Fibroblast of lung (primary cell): ENCODE measurements around the gene PXMP2. TPM values are rescaled to one million over a fixed set of nuclear protein-coding genes. Genes with fewer than 3 reads are reported as not detected.

ENCODE experiments used
- DNase-seq, 2 donors: peaks; one replicate each; pipeline versions ENCODE4 v3.0.0 to v3.0.0-alpha.2; 2010; ENCODE audit warnings: low read depth in 2 of 2
- H2AFZ ChIP-seq: 2 replicates; pipeline ENCODE4 v1.5.1; 2012; ENCODE audit warnings: low read length, control low read depth, inconsistent platforms
- H3K27ac ChIP-seq: 2 replicates; pipeline ENCODE4 v1.5.1; 2011; ENCODE audit warnings: low read length, control low read depth; ENCODE audit not compliant: insufficient read depth
- H3K27me3 ChIP-seq: 2 replicates; pipeline ENCODE4 v1.5.1; 2011; ENCODE audit warnings: mild to moderate bottlenecking, low read length; ENCODE audit not compliant: control insufficient read depth, insufficient read depth
- H3K36me3 ChIP-seq: 2 replicates; pipeline ENCODE4 v1.5.1; 2011; ENCODE audit warnings: low read length; ENCODE audit not compliant: control insufficient read depth, insufficient read depth
- H3K4me1 ChIP-seq: 2 replicates; pipeline ENCODE4 v1.5.1; 2011; ENCODE audit warnings: low read length; ENCODE audit not compliant: control insufficient read depth, insufficient read depth; ENCODE audit errors: extremely low read depth
- H3K4me2 ChIP-seq: 2 replicates; pipeline ENCODE4 v1.5.1; 2011; ENCODE audit warnings: low read length, control low read depth; ENCODE audit not compliant: insufficient read depth; ENCODE audit errors: extremely low read depth
- H3K4me3 ChIP-seq, 4 experiments: fragments of 200-600 bp in 1 of 4; sonication (generic) in 1 of 4; replicated peaks in 1 of 4; 2 replicates each; pipeline ENCODE4 v1.5.1; 2011 to 2016; ENCODE audit warnings: low read length in 4 of 4, low read depth in 3 of 4, mild to moderate bottlenecking in 3 of 4, control low read depth in 2 of 4, inconsistent platforms in 1 of 4, mixed read lengths in 1 of 4; ENCODE audit not compliant: insufficient read depth in 1 of 4; ENCODE audit errors: control extremely low read depth in 1 of 4
- H3K79me2 ChIP-seq: 2 replicates; pipeline ENCODE4 v1.5.1; 2012; ENCODE audit warnings: mild to moderate bottlenecking, low read length, inconsistent platforms; ENCODE audit not compliant: control insufficient read depth, insufficient read depth
- H3K9ac ChIP-seq: 2 replicates; pipeline ENCODE4 v1.5.1; 2011; ENCODE audit warnings: mild to moderate bottlenecking, low read length, control low read depth; ENCODE audit not compliant: insufficient read depth
- H3K9me3 ChIP-seq: 2 replicates; pipeline ENCODE4 v1.5.1; 2012; ENCODE audit warnings: low read depth, low read length; ENCODE audit not compliant: control insufficient read depth, insufficient read depth
- H4K20me1 ChIP-seq: 2 replicates; pipeline ENCODE4 v1.5.1; 2011; ENCODE audit warnings: low read length; ENCODE audit not compliant: control insufficient read depth, insufficient read depth; ENCODE audit errors: extremely low read depth
- CTCF ChIP-seq, 2 donors: IDR thresholded peaks in 1 of 2; conservative IDR thresholded peaks in 1 of 2; 1 replicate in 1 of 2; 2 replicates in 1 of 2; pipeline ENCODE4 v1.5.1; 2011 to 2012; ENCODE audit warnings: low read length in 2 of 2, control low read depth in 1 of 2, inconsistent platforms in 1 of 2, low read depth in 1 of 2, mild to moderate bottlenecking in 1 of 2
- EZH2 ChIP-seq: IDR thresholded peaks from 2 replicates; pipeline ENCODE4 v1.5.1; 2012; ENCODE audit warnings: low read length, control low read depth, mild to moderate bottlenecking; ENCODE audit errors: missing control alignments
- polyA plus RNA-seq, 2 donors: library from polyadenylated mRNA; depleted of rRNA in 1 of 2; stranded (reverse) in 1 of 2; unstranded in 1 of 2; fragments of >200 nt; gene quantifications; 2 replicates each; pipeline ENCODE4 v1.2.1, GENCODE V29; 2011 to 2012; ENCODE audit warnings: missing spikeins in 1 of 2
- total RNA-seq: library from RNA; depleted of rRNA; stranded (reverse); fragments of >200 nt; gene quantifications from 2 replicates; pipeline ENCODE4 v1.2.1, GENCODE V29; 2014

The PXMP2 gene
- total and polyA plus RNA-seq, 2 donors (not counting 1 experiment from before 2014, with no cell fraction given) = 10.6 to 14.5 TPM

- no peak overlapping the region for H3K4me2 ChIP-seq
- H3K27me3 ChIP-seq = no peaks in the 10 kb centered on the region
- H3K4me3 ChIP-seq = no peak overlapping the region
- peaks cover 3% of the 10 kb centered on the region for H3K36me3 ChIP-seq
- no peak overlapping the region for H3K9ac ChIP-seq
- no peak for DNase-seq
- H4K20me1 ChIP-seq = no peaks in the 10 kb centered on the region
- no peaks in the 10 kb centered on the region for H3K9me3 ChIP-seq
- peaks cover 19% of the 10 kb centered on the region for H3K79me2 ChIP-seq
- no peaks in the 10 kb centered on the region for H3K4me1 ChIP-seq
- no peak overlapping the region for H2AFZ ChIP-seq
- H3K27ac ChIP-seq = no peak overlapping the region
- no peak for TF ChIP-seq CTCF (conservative IDR thresholded peaks at IDR 0.05 in 1 of 2, IDR thresholded peaks at IDR 0.05 in 1 of 2; ENCODE audit: low read depth in 1 of 2, low read length in 2 of 2)
- no peak for TF ChIP-seq EZH2
These were observed 20.8 kb downstream of the PXMP2 start for GRCh38 chr12:132708150-132708549.

GRCh38 chr12:132710043-132710404 is 22.6 kb downstream of the PXMP2 start:
- Histone ChIP-seq H3K79me2 (peaks cover 30% of the 10 kb centered on the region), H3K36me3 (peaks cover 1% of the 10 kb centered on the region), H4K20me1 (no peaks in the 10 kb centered on the region), H3K4me1 (no peaks in the 10 kb centered on the region), H3K9ac (peak overlapping the region; percentile 58), H3K4me3 (peak overlapping the region; percentile 51 to 92 (median 77)), H3K9me3 (no peaks in the 10 kb centered on the region), H3K27ac (peak overlapping the region; percentile 8), H3K27me3 (no peaks in the 10 kb centered on the region), H3K4me2 (peak overlapping the region; percentile 65), H2AFZ (peak overlapping the region; percentile 15)
- TF ChIP-seq CTCF (conservative IDR thresholded peaks at IDR 0.05 in 1 of 2, IDR thresholded peaks at IDR 0.05 in 1 of 2; ENCODE audit: low read depth in 1 of 2, low read length in 2 of 2) = no peak
- DNase-seq = no peak

GRCh38 chr12:132710405-132711079 is 23.2 kb downstream of the PXMP2 start, which contains the start of gene PGAM5:
Gene PGAM5, plus strand, starts transcription at chr12:132710842. Its CDS starts 35 bp downstream, at chr12:132710877.
- peak; percentile 71 to 79 for DNase-seq
- no peak for TF ChIP-seq CTCF (conservative IDR thresholded peaks at IDR 0.05 in 1 of 2, IDR thresholded peaks at IDR 0.05 in 1 of 2; ENCODE audit: low read depth in 1 of 2, low read length in 2 of 2)
- no peaks in the 10 kb centered on the region for H3K9me3 ChIP-seq

More at GRCh38 chr12:132710405-132711079, 23.2 kb downstream of the PXMP2 start, which contains the start of gene PGAM5:
- Histone ChIP-seq H3K79me2 (peaks cover 30% of the 10 kb centered on the region), H3K4me3 (peak within 1 kb of the TSS; percentile 69 to 92 (median 86)), H3K27me3 (no peaks in the 10 kb centered on the region), H3K4me1 (no peaks in the 10 kb centered on the region), H3K36me3 (peaks cover 1% of the 10 kb centered on the region), H2AFZ (peak within 1 kb of the TSS; percentile 17), H3K9ac (peak within 1 kb of the TSS; percentile 75), H3K27ac (peak within 1 kb of the TSS; percentile 47), H4K20me1 (no peaks in the 10 kb centered on the region), H3K4me2 (peak within 1 kb of the TSS; percentile 65)
